ENCODE data around the gene NGEF. TPM values are rescaled to one million over a fixed set of nuclear protein-coding genes. Genes with fewer than 3 reads are reported as not detected.
A peak's percentile ranks its signal among the peaks of the same experiment; 100 is the strongest.

The NGEF gene
- total and polyA plus RNA-seq, 9 of the 15 experiments (the other 6 are each of a cell fraction or from before 2014, with no cell fraction given): 0.07 to 0.17 (median 0.09) TPM; not detected in 6

- Histone ChIP-seq H4K20me1 (replicated peaks; ENCODE audit: control insufficient read depth, insufficient read depth, low read length) (no peaks in the 10 kb centered on the region), H3K79me2 (ENCODE audit: control insufficient read depth, insufficient read depth, low read length) (no peaks in the 10 kb centered on the region; the same call in 2 of the 3 replicates), H3K9me3 (replicated peaks; ENCODE audit: control insufficient read depth, insufficient read depth, low read depth, low read length) (no peaks in the 10 kb centered on the region), H3K36me3 (ENCODE audit: control insufficient read depth, insufficient read depth, low read length) (no peaks in the 10 kb centered on the region), H3K9ac (ENCODE audit: insufficient read depth in 1 of 2, low read depth in 2 of 2, low read length in 2 of 2) (peak overlapping the region in 1 of 2 experiments; percentile 68; a peak in 2 of 4 replicates), H3K4me2 (ENCODE audit: insufficient read depth, low read length) (peak overlapping the region; percentile 62; the same call in 1 of the 2 replicates), H3K27me3 (ENCODE audit: control insufficient read depth in 2 of 2, insufficient read depth in 2 of 2, low read length in 2 of 2) (no peaks in the 10 kb centered on the region), H3K27ac (ENCODE audit: extremely low read depth, low read depth, low read length) (no peak overlapping the region), H3K9me1 (ENCODE audit: control insufficient read depth, insufficient read depth, low read length) (no peaks in the 10 kb centered on the region), H3K4me1 (replicated peaks in 1 of 2; ENCODE audit: control insufficient read depth in 2 of 2, insufficient read depth in 2 of 2, low read length in 2 of 2) (peaks cover 13 to 48% of the 10 kb centered on the region in 2 experiments; a peak in 4 of 5 replicates), H3K4me3 (no peak overlapping the region), H2AFZ (ENCODE audit: low read depth, low read length) (peak overlapping the region; percentile 68)
- in situ Hi-C loops (cut with MboI) (no loop called here), intact Hi-C loops (cut with micrococcal nuclease) (no loop called here)
- 52% methylated on average over 6 of the region's 12 CpGs for WGBS (ENCODE audit: insufficient coverage, low coverage, missing lambda C conversion rate)
- peak; percentile 81 for ATAC-seq
- DNase-seq (ENCODE audit: extremely low read depth in 1 of 4, low spot score in 3 of 4): peak; percentile 24 to 34 (median 26)
- BruUV-seq (replicated peaks): TSS peak; percentile 43
- FAIRE-seq: no peak
- POLR2A ChIA-PET: interaction anchor here (1.0 kb wide), 1 partner anchor 17 kb away, joined by 3 read pairs; no protein-coding TSS in a partner anchor
- CTCF ChIA-PET (ENCODE audit: low intra/inter-chr PET ratio): no interaction called here
- TF ChIP-seq KDM4B (IDR thresholded peaks at IDR 0.05; ENCODE audit: borderline replicate concordance in 2 of 2, low read depth in 1 of 2) (no peak), NFYB (IDR thresholded peaks at IDR 0.05; ENCODE audit: extremely low read depth, insufficient read length) (no peak), SIRT6 (IDR thresholded peaks at IDR 0.05; ENCODE audit: low read depth, low read length) (no peak), HOMEZ (CRISPR knock-in tag; IDR thresholded peaks at IDR 0.05) (no peak), NR2C1 (IDR thresholded peaks at IDR 0.05) (no peak), NR2C1 (tag; IDR thresholded peaks at IDR 0.05) (no peak), SNRNP70 (optimal IDR thresholded peaks at IDR 0.05; ENCODE audit: low read depth, low read length) (no peak), TARDBP (IDR thresholded peaks at IDR 0.05) (no peak), RBM25 (IDR thresholded peaks at IDR 0.05; ENCODE audit: low read depth, low read length, severe bottlenecking) (peak; percentile 45), ZNF146 (CRISPR knock-in tag; IDR thresholded peaks at IDR 0.05; ENCODE audit: unreplicated experiment) (no peak), ZNF134 (CRISPR knock-in tag; conservative IDR thresholded peaks at IDR 0.05) (no peak), CHD2 (IDR thresholded peaks at IDR 0.05; ENCODE audit: low read depth, low read length) (no peak), NCOA6 (IDR thresholded peaks at IDR 0.05) (no peak), TCFL5 (CRISPR knock-in tag; conservative IDR thresholded peaks at IDR 0.05) (no peak), NFRKB (IDR thresholded peaks at IDR 0.05; ENCODE audit: low read depth) (no peak), ZFX (CRISPR knock-in tag; IDR thresholded peaks at IDR 0.05) (peak; percentile 50), KAT8 (IDR thresholded peaks at IDR 0.05; ENCODE audit: low read depth) (no peak), ASH1L (IDR thresholded peaks at IDR 0.05; ENCODE audit: borderline replicate concordance, low read depth, partially characterized antibody) (no peak), ZKSCAN3 (CRISPR knock-in tag; IDR thresholded peaks at IDR 0.05) (no peak), TCF3 (CRISPR knock-in tag; IDR thresholded peaks at IDR 0.05) (no peak), RBFOX2 (IDR thresholded peaks at IDR 0.05; ENCODE audit: low read depth, low read length) (0 out of 2 replicates have a peak, but pooled peaks have one; percentile 22), RCOR1 (IDR thresholded peaks at IDR 0.05; ENCODE audit: borderline replicate concordance in 1 of 2, low read depth in 2 of 2, low read length in 2 of 2) (0 out of 4 replicates have a peak, but pooled peaks of 1 of the 2 experiments have one; percentile 9), ZNF212 (CRISPR knock-in tag; IDR thresholded peaks at IDR 0.05) (no peak), KLF10 (CRISPR knock-in tag; IDR thresholded peaks at IDR 0.05) (no peak)
These were observed 48.8 kb upstream of the NGEF start for GRCh38 chr2:233061591-233062450.

All from K562 (cell line).